Astrocyte (in vitro differentiated cells and primary cell): Measurements from ENCODE around the gene ZNF700.

Experiments
- CTCF ChIP-seq: IDR thresholded peaks from 2 replicates; pipeline ENCODE4 v1.5.1; 2011; ENCODE audit warnings: low read depth, mild to moderate bottlenecking, inconsistent platforms, low read length, moderate library complexity; ENCODE audit not compliant: insufficient read depth
- EZH2 ChIP-seq: IDR thresholded peaks from 2 replicates; pipeline ENCODE4 v1.6.1; 2012; ENCODE audit warnings: mild to moderate bottlenecking, low read length, inconsistent platforms; ENCODE audit not compliant: insufficient read depth

GRCh38 chr19:11902228-11902627, 22.7 kb upstream of the ZNF700 start:
- TF ChIP-seq CTCF, result no peak
- TF ChIP-seq EZH2, result no peak
